Hepatic stellate cell (primary cell): ENCODE measurements around the gene ZDHHC18.

Experiments
- DNase-seq: peaks from one replicate; pipeline ENCODE4 v3.0.0; 2011; ENCODE audit warnings: low spot score

ZDHHC18 gene, protein sequence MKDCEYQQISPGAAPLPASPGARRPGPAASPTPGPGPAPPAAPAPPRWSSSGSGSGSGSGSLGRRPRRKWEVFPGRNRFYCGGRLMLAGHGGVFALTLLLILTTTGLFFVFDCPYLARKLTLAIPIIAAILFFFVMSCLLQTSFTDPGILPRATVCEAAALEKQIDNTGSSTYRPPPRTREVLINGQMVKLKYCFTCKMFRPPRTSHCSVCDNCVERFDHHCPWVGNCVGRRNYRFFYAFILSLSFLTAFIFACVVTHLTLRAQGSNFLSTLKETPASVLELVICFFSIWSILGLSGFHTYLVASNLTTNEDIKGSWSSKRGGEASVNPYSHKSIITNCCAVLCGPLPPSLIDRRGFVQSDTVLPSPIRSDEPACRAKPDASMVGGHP

DNA sequence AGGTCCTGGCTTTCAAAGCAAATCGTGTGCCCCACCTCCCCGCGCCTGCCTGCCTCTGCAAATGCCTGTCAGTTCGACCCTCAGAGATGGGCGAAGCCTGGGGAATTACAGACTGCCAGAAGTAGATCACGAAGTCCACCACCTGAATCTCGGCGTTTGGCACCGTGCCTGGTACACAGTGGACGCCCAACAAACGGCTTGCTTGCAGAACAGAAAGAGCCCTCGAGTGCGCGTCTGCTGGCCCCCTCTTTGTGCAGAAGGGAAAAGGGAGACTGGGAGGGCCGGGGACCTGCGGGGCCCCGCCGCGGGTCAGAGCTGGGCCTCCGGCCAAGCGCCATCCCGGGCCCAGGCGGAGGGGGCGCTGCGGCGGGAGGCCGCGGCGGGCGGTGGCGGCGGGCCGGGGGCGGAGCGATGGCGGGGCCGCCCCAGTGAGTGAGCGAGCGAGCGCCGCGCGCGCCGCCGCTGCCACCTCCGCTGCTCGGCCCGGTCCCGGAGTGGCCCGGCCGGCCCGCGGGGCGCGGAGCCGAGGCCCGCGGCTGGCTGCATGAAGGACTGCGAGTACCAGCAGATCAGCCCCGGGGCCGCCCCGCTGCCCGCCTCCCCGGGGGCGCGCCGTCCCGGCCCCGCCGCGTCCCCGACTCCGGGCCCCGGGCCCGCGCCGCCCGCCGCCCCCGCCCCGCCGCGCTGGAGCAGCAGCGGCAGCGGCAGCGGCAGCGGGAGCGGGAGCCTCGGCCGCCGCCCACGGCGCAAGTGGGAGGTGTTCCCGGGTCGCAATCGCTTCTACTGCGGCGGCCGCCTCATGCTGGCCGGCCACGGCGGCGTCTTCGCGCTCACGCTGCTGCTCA is at the start of gene ZDHHC18:
ZDHHC18 (plus strand) TSS at position 428 of the 845 bp plus-strand sequence; CDS start at position 545, 117 bp downstream.
- peak; percentile 86 for DNase-seq

DNA sequence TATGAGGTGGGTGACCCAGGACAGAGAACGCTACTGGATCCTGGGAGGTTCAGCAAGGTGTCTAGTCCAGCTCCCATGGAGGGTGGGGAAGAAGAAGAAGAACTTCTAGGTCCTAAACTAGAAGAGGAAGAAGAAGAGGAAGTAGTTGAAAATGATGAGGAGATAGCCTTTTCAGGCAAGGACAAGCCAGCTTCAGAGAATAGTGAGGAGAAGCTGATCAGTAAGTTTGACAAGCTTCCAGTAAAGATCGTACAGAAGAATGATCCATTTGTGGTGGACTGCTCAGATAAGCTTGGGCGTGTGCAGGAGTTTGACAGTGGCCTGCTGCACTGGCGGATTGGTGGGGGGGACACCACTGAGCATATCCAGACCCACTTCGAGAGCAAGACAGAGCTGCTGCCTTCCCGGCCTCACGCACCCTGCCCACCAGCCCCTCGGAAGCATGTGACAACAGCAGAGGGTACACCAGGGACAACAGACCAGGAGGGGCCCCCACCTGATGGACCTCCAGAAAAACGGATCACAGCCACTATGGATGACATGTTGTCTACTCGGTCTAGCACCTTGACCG is 47.3 kb upstream of the ZDHHC18 start:
- no peak for DNase-seq

DNA sequence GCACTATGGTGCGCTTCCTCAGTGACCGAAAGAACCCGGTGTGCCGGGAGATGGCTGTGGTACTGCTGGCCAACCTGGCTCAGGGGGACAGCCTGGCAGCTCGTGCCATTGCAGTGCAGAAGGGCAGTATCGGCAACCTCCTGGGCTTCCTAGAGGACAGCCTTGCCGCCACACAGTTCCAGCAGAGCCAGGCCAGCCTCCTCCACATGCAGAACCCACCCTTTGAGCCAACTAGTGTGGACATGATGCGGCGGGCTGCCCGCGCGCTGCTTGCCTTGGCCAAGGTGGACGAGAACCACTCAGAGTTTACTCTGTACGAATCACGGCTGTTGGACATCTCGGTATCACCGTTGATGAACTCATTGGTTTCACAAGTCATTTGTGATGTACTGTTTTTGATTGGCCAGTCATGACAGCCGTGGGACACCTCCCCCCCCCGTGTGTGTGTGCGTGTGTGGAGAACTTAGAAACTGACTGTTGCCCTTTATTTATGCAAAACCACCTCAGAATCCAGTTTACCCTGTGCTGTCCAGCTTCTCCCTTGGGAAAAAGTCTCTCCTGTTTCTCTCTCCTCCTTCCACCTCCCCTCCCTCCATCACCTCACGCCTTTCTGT is 46.0 kb upstream of the ZDHHC18 start:
- DNase-seq, result no peak

DNA sequence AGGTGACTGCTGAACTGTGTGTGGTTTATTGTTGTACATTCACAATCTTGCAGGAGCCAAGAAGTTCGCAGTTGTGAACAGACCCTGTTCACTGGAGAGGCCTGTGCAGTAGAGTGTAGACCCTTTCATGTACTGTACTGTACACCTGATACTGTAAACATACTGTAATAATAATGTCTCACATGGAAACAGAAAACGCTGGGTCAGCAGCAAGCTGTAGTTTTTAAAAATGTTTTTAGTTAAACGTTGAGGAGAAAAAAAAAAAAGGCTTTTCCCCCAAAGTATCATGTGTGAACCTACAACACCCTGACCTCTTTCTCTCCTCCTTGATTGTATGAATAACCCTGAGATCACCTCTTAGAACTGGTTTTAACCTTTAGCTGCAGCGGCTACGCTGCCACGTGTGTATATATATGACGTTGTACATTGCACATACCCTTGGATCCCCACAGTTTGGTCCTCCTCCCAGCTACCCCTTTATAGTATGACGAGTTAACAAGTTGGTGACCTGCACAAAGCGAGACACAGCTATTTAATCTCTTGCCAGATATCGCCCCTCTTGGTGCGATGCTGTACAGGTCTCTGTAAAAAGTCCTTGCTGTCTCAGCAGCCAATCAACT is 45.2 kb upstream of the ZDHHC18 start:
- no peak for DNase-seq

DNA sequence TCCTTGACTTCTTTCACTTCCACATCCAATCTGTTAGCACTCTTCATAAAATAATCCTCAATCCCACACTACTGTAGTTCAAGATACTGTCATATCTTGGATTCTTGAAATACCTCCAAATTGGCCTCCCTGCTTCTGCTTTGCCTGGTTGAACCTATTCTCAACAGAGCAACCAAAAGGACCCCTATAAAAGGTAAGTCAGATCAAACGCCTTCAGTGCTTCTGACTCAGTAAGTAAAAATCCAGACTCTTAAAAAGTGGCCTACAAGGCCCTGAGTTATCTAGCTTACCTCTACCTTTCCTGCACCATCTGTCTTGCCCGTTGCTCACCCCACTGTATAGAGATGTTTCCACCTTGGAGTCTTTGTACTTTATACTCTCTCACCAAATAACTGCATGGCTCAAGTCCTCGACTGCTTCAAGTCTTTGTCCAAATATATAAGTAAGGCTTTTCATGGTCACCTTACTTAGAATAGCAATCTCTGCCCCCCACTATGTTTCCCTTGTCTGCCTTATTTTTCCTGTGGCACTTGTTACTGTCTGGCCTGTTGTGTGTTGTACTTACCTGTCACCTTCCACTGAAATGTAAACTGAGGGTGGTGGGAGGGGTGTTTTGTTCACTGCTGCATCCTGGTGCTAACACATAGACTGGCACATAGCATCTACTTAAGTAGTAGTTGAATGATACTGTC is 43.8 kb upstream of the ZDHHC18 start:
- no peak for DNase-seq

DNA sequence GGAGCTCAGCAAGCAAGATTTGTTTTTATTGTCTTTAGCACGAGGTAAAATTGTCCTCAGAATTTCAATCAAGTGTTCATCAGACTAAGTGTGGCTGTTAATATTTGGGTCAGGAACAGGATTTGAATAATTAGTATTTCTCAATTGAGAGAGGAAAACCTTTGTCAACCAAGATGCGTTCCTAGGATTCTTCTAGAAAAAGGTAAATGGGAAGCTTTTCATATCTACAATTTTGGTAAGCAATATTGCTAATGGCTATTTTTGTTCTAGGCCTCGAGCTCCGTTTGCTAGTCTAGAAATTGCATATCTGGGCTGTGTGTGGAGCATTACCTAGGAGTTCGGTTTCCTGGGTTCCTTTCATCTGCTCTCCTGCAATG is 42.9 kb upstream of the ZDHHC18 start:
- no peak for DNase-seq

DNA sequence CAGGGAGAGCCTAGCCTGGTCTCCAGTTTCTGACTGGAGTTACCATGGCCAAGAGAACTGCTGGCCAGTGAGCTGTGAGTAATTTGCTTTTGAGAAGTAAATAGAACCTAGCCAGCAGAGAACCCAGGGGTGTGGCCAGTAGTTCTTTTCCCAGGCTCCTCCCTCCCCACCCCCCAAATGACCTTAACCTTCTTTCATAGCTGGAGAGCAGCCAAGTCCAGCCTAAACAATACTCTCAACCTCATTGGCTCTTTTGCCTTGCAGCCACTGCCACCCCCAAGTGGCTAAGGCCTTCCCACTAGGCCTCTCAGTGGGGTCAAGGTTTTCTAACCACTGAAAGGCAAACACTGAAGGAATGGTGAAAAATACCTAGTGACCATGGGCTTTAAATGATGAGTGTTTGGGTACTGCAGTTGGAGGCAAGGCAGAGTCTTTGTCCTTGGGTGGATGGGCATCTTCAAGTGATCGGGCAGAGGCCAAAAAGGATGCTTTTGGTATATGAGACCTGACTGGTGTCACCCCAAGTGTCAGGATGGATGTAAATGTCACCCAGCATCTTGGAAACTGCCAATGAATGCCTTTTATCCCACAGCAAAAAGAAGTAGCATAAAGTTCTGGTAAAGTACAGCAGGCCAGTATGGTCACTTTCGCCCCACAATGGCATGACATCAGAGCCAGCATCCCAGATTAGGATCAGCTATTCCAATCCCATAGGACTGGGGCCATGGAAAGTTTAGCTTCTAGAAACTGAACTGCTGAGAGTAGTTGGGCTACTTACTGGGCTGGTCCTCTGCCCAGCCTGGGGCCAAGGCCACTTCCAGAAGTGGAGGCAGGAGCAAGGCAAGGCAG is 42.2 kb upstream of the ZDHHC18 start:
- DNase-seq, result peak; percentile 69

DNA sequence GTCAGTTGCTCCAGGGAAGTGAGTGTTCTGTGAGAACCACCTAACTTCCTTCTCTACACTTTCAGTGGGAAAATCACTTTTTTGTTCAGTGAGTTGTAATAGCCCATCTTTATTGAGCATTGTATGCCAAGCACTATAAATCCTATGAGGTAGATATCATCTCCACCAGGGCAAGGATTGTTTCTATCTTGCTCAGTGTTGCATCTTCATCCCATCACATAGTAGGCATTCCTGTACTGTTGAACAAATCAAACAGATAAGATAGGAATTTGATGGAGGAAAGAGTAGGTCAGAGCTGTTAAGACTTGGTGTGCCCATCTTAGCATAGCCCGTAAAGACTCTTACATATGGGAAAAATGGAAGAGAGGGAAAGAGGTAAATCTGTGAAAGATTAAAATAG is 41.6 kb upstream of the ZDHHC18 start:
- no peak for DNase-seq

DNA sequence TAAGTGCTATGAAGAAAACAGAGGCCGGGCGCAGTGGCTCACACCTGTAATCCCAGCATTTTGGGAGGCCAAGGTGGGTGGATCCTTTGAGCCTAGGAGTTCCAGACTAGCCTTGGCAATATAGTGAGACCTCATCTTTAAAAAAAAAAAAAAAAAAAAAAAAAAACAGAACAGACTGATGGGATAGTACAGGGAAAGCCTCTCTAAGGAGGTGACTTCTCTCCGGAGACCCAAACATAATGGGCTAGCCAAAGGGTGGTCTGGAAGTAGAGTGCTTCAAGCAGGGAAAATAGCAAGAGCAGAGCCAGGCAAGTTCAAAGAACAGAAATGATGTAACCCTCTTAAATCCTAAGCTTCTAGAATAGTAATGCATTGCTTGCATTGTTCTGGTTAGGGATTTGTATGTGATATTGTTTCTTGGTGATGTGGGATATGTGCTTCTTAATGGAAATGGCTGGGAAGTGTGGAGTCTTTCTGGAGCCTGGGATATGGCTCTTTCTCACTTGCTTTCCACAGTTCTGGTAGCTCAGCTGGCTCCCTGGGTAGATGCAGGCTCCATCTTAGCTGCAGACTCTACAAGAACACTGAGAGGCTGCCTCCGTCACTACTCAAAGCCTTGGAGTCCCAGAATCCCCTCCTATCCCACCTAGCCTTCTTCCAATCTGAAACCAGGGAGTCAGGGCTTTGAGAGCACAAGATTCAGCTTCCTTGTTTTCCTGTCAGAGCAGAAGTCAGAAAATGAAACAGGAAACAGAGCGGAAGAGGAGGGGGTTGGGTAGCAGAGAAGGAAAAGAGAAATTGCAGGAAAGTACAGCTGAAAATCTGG is 40.7 kb upstream of the ZDHHC18 start:
- no peak for DNase-seq

DNA sequence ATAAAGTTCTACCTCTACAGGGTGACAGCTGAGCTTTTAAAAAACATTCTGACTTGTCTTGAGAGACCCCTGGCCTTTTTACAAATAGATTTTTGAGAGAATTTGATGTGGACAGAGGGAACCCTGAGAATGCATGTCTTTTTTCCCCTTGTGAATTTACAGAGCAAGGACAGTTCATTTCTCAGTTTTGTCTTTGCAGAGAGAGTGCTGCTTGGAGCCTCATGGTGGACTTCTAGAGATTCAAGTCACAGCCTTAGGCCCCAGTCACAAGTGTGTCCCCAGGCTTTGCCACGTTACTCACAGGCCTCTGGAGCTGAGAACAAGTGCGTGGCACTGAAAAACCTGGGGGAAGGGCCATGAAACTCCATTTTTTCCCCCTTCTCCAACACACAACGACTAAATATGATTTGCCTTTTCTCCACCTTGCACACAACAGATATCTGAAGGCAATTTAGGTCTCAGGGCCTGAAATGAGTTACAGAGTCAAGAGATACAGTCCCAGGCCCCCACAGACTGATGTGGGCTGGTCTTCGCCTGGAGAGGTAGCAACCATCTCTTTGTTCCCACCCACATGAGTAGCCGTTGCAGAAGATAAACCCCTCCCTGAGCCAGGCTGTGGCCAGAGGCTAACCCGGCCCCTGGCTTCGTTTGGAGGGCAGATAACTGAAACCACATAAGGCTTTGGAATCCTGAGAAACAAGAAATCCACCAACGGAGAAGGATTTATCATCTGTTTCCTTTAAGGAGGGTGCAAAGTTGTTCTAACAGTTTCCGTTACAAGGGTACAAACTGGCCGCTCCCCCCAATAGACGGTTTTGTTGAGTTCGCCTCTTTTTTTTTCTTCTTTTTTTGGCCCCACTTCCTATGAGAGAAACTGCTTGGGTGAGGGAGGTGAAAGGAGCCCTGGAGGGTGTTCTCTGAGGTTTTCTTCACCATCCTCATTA is 39.8 kb upstream of the ZDHHC18 start:
- DNase-seq, result peak; percentile 87

DNA sequence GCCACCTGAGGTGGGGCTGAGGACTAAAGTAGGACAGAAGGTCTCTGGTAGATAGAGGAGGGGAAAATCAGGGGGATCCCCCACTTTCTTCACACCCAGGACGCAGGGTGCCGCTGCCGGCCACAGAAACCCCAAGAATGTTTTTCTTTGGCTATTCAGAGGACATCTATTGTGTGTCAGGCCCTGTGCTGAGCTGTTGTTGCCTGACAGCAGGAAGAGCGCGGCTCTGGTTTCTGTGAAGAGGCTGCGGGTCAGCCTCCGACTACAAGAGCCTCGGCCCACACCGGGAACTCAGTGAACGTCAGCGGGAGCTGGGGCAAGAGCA is 39.1 kb upstream of the ZDHHC18 start:
- peak; percentile 53 for DNase-seq

DNA sequence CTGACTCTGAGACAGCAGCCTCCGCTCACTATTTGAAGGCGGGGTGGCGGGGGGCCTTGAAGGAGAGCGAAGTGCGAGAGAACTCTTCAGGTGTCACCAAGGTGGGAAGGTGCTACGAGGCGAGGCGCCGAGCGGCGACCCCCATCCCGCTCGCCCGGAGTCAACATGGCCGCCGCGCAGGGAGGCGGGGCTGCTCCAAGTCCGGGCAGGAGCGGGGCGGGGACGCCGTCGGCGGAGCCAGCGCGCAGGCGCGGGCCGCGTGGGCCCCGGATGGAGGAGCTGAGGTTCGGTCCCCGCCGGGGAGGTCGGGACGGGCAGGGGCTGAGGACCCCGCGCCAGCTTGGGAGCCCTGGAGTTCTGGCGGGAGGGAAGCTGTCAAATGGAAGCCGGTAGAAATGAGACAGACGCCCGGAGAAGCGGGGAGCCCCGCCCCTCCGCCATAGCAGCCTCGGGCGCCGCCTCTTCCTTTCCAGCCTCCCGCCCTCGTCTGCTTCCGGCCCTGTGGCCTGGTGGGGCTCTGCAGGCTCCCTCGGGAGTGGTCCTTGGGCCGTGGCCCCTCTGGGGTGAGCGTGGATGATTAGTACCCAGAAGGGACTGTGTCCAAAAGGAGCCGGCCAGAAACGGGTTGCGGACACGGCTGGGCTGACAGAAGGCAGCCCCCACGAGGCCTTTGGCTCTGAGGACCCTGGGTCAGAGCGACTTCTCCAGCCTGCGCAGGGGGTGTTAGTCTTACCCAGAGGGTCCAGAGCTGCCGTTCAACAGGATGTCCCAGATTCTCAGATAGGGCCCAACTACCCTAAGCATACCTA is 38.6 kb upstream of the ZDHHC18 start, which contains the start of gene PIGV:
PIGV (plus strand) TSS at position 245 of the 809 bp plus-strand sequence. CDS start 2,866 bp downstream, outside the sequence.
- peak; percentile 92 for DNase-seq

DNA sequence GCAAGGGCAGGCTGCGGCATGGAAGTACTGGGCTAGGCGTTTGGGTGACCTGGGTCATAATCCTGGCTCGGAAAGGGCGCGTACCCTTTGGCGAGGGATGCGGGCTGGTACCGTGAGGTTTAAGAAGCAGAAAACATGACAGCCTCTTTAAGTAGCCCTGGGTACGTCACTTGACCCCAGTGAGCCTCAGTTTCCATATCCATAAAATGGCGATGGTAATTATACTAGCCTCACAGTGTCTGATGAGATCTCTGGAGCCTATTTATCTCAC is 38.0 kb upstream of the ZDHHC18 start:
- DNase-seq, result no peak

DNA sequence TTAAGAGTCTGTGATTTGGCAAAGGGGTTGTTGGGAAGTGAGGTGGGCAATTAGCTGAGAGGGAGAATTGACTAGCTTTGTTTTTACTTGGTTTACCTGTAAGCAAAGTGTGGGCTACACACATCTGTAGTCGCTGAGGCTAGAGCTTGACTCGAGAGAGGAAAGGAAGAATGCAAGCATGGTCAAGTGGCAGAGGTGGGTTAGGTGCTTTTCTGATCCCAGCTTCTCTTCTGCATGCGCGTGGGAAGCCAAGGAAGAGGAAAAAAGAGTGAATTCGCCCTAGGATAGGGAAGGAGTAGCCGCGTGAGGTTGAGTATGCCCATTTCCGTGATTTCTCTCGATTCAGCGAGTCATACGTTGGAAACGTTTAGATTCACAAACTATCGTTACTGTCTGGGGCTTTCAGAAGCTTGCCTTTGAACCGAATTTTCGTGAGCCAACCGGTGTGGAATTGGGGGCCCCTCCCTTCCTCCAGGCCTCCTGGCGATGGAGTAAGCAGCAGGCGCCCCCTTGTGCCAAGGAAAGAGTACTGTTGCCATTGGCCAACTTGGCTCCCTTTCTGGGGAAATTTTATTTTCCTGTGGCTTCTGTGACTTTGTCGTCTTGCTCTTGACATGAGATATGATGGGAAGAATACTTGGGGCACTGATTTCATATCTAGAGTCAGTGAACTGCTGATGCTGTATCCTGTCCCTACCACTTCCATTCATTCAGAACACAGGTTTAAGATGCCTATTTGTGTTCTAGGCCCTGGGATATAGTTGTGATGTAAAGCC is 37.5 kb upstream of the ZDHHC18 start:
- peak; percentile 86 for DNase-seq

DNA sequence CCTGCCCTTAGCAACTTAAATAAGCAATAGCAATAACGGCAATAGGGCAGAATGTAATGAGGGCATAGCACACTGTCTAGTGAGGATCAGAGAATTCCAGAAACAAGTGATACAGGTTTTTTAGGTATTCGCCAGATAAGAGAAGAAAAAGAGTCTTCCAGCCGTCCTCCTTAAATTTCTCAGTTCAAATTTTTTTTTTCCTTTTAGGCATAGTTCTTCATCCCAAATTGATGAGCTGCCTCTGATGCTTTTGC is 36.9 kb upstream of the ZDHHC18 start:
- no peak for DNase-seq

DNA sequence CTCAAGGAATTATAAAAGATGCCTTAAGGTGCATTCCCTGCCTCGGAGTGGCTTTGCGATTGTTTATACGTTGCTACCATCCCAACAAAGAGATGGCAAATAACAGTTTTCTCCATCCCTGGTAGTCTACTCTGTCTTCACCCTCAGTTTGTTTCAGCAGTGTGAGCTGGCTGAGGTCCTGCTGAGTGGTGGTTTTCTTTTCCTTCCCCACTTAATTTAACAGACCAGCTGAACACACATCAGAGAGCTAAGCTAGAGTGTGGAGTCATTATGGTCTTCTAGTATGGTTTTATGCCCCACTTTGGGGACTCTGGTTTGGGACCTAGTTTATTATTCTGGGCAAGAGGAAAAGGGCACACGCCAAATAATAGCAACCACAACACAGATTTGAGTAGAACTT is 36.6 kb upstream of the ZDHHC18 start:
- DNase-seq, result no peak

DNA sequence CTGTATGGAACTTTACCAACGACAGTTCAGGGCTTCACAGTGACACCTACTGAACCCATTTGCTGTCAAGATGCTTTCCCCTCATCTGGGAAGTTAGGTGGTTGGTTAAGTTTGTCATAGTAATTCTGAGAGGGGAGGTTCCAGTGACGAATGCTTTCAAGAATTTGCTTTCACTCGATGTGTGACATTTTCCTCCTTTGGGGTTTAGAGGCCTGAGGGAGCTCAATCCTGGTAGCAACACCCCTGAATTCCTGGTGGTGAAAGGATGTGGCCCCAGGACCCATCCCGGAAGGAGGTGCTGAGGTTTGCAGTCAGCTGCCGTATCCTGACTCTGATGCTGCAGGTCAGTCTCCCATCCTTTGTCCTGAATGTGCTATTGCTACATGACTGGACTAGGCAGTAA is 35.9 kb upstream of the ZDHHC18 start:
- no peak for DNase-seq
